Measurements from ENCODE around the gene ADAMTS10. TPM values are rescaled to one million over a fixed set of nuclear protein-coding genes. Genes with fewer than 3 reads are reported as not detected.
A peak's percentile ranks its signal among the peaks of the same experiment; 100 is the strongest.

ADAMTS10 gene
- total and polyA plus RNA-seq, 8 donors, result 6.7 to 106 (median 18.7) TPM

DNA sequence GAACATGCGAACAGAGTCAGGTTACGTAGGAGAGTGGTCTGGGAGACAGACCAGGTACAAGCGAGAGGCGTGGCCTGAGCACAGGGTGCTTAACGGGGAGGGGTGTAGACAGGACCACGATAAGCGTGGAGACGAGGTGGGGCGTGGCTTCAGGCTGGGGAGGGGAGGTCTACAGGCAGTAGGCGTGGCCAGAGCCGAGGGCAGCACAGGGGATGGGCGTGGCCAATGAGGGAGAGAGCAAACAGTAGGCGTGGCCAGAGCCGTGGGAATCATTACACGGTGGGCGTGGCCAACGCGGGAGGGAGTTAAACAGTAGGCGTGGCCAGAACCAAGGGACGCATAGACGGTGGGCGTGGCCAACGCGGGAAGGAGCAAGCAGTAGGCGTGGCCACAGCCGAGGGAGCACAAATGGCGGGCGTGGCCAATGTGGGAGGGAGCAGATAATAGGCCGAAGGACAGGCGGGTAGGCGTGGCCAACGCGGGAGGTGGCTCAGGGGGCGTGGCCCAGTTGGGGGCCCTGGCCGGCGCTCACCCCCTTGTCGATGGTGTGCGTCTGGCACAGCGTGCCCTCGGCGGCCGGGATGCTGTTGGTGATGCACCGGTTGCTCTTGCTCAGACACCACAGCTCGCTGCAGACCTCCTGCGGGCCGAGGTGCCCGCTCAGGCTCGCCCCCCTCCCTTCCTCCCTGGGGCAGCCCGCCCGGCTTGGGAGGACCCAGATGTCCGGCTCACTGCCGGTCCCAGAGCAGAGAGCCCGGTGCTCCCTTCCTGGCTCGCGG lies 18.1 kb downstream of the ADAMTS10 start:
- FAIRE-seq, result no peak
- Histone ChIP-seq H3K4me1 (peaks cover 0 to 9% (median 0%) of the 10 kb centered on the region in 3 donors), H3K36me3 (no peaks in the 10 kb centered on the region), H3K9me3 (no peaks in the 10 kb centered on the region), H3K4me3 (peak overlapping the region in 2 of 4 donors; percentile 1 to 24), H3K27me3 (no peaks in the 10 kb centered on the region), H3K27ac (peak overlapping the region in 3 of 4 donors; percentile 16 to 18 (median 17))
- intact Hi-C loops (cut with DNase I), result no loop called here
- WGBS, 2 donors, result 3 to 4% methylated on average over 45 to 55 of the region's 55 CpGs
- TF ChIP-seq, protein P1, sequence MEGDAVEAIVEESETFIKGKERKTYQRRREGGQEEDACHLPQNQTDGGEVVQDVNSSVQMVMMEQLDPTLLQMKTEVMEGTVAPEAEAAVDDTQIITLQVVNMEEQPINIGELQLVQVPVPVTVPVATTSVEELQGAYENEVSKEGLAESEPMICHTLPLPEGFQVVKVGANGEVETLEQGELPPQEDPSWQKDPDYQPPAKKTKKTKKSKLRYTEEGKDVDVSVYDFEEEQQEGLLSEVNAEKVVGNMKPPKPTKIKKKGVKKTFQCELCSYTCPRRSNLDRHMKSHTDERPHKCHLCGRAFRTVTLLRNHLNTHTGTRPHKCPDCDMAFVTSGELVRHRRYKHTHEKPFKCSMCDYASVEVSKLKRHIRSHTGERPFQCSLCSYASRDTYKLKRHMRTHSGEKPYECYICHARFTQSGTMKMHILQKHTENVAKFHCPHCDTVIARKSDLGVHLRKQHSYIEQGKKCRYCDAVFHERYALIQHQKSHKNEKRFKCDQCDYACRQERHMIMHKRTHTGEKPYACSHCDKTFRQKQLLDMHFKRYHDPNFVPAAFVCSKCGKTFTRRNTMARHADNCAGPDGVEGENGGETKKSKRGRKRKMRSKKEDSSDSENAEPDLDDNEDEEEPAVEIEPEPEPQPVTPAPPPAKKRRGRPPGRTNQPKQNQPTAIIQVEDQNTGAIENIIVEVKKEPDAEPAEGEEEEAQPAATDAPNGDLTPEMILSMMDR (IDR thresholded peaks at IDR 0.05), result no peak
- DNase-seq, result peak; percentile 66 to 92 (median 86)
- peak; percentile 72 to 90 (median 86) for ATAC-seq

- no peak overlapping the region for H3K27ac ChIP-seq
- intact Hi-C loops (cut with DNase I), result loop anchor here in 1 of 3 donors (10.0 kb wide), 1 partner anchor 234 kb away; no protein-coding TSS in a partner anchor
- no peak overlapping the region for H3K4me3 ChIP-seq
- H3K36me3 ChIP-seq, result no peaks in the 10 kb centered on the region
- H3K9me3 ChIP-seq, result no peaks in the 10 kb centered on the region
- no peaks in the 10 kb centered on the region for H3K27me3 ChIP-seq
- DNase-seq (no peak), ATAC-seq (no peak), FAIRE-seq (no peak)
- H3K4me1 ChIP-seq, result peaks cover 0 to 9% (median 0%) of the 10 kb centered on the region in 3 donors
- WGBS, 2 donors, result 65 to 78% methylated on average over 32 of the region's 32 CpGs
- TF ChIP-seq, protein P1 (IDR thresholded peaks at IDR 0.05), result no peak
Measured at GRCh38 chr19:8589177-8589714, 21.3 kb downstream of the ADAMTS10 start.

DNA sequence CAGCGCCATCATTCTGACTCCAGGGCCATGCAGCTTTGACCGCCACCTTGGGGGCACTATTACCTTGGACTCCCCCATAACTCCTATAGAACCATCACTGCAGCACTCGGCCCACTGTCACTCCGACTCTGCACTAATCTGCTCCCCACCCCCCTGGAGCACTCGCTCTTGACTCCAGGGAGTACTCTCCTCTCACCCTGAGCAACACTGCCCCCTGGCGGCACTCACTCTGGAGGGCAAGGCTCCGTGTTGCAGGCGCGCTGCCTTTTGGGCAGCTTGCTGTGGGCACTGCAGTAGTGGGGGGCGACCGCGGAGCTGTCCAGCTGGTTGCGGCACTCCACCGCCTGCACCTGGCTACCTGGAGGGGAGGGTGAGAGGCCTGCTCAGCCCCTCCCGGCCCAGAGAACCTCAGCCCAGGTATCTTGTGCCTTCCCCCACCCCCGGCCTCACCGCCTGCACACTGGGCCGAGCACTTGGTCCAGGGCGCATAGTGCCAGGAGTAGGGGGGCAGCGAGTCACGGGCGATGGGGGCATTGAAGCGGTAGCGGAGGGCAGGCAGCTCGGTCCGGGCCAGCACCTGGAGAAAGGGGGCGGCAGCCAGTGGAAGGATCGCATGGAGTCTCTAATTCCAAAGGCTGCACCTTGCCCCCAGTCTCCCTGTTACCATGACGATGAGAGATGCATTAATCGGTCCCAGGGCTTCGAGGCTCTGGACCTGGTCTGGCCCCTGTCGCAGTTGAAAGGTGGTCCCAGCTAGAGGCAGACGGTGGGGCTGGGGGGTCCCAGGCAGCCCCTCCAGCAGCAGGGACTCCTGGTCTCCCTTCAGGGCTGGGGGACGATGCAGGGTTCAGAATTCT lies 24.4 kb downstream of the ADAMTS10 start:
- Histone ChIP-seq H3K9me3 (no peaks in the 10 kb centered on the region), H3K27me3 (no peaks in the 10 kb centered on the region), H3K4me1 (no peaks in the 10 kb centered on the region), H3K27ac (no peak overlapping the region), H3K4me3 (no peak overlapping the region), H3K36me3 (no peaks in the 10 kb centered on the region)
- ATAC-seq (peak in 3 of 4 donors; percentile 48 to 72 (median 69)), FAIRE-seq (no peak), DNase-seq (peak in 4 of 6 donors; percentile 52 to 87 (median 77))
- TF ChIP-seq, protein P1 (IDR thresholded peaks at IDR 0.05), result peak in 3 of 4 donors; percentile 15 to 44 (median 26)
- intact Hi-C loops (cut with DNase I), result loop anchor here in 1 of 3 donors (10.0 kb wide), 1 partner anchor 231 kb away; no protein-coding TSS in a partner anchor
- 53% methylated on average over 34 of the region's 34 CpGs for WGBS, 2 donors

GRCh38 chr19:8584965-8585893 lies 25.3 kb downstream of the ADAMTS10 start:
- no peak for DNase-seq
- Histone ChIP-seq H3K36me3 (no peaks in the 10 kb centered on the region), H3K4me1 (no peaks in the 10 kb centered on the region), H3K27me3 (no peaks in the 10 kb centered on the region), H3K27ac (no peak overlapping the region), H3K9me3 (no peaks in the 10 kb centered on the region), H3K4me3 (no peak overlapping the region)
- FAIRE-seq, result no peak
- no peak for ATAC-seq
- TF ChIP-seq, protein P1 (IDR thresholded peaks at IDR 0.05), result no peak
- intact Hi-C loops (cut with DNase I), result loop anchor here in 1 of 3 donors (10.0 kb wide), 1 partner anchor 230 kb away; no protein-coding TSS in a partner anchor
- WGBS, 2 donors, result 53 to 68% methylated on average over 63 to 71 of the region's 71 CpGs
